NCI-H1930 (cell line): ENCODE measurements around the gene EFR3B.
"Not testable (repeated sequence)": the region's sequence is repeated elsewhere in the genome, so short reads cannot be mapped to it uniquely, and the experiment has no call there.

ENCODE experiments used
- DNase-seq, 2 experiments: peaks; one replicate each; lab custom pipeline; 2025; lab: John Stamatoyannopoulos, UW

The EFR3B gene

GRCh38 chr2:25105336-25106085, 63.6 kb downstream of the EFR3B start:
- DNase-seq: peak; percentile 46 to 63

GRCh38 chr2:25109822-25110221, 67.9 kb downstream of the EFR3B start:
- DNase-seq: no peak

- DNase-seq: no peak
These were observed 70.2 kb downstream of the EFR3B start for GRCh38 chr2:25112113-25112512.

GRCh38 chr2:25115249-25115883, 73.5 kb downstream of the EFR3B start:
- DNase-seq: no peak

- no peak for DNase-seq
These were observed 74.0 kb downstream of the EFR3B start for GRCh38 chr2:25115902-25116301.

GRCh38 chr2:25116956-25117355, 75.1 kb downstream of the EFR3B start:
- DNase-seq: no peak

GRCh38 chr2:25119263-25119662, 77.4 kb downstream of the EFR3B start:
- DNase-seq: no peak

- no peak for DNase-seq
These were observed 80.5 kb downstream of the EFR3B start for GRCh38 chr2:25122367-25122766.

GRCh38 chr2:25123682-25124081, 81.8 kb downstream of the EFR3B start:
- DNase-seq: no peak

GRCh38 chr2:25125189-25125588, 83.3 kb downstream of the EFR3B start:
- DNase-seq: no peak

- DNase-seq: no peak
These were observed 84.1 kb downstream of the EFR3B start for GRCh38 chr2:25125976-25126375.

- DNase-seq: not testable (repeated sequence)
These were observed 85.2 kb downstream of the EFR3B start for GRCh38 chr2:25127071-25127470.

- no peak for DNase-seq
These were observed 85.8 kb downstream of the EFR3B start for GRCh38 chr2:25127646-25128045.

GRCh38 chr2:25129901-25130520, 88.1 kb downstream of the EFR3B start:
- no peak for DNase-seq

- no peak for DNase-seq
These were observed 89.3 kb downstream of the EFR3B start for GRCh38 chr2:25131253-25131566.

- no peak for DNase-seq
These were observed 89.9 kb downstream of the EFR3B start for GRCh38 chr2:25131567-25132298.

- DNase-seq: no peak
These were observed 90.4 kb downstream of the EFR3B start for GRCh38 chr2:25132299-25132635.

GRCh38 chr2:25132693-25133092, 90.8 kb downstream of the EFR3B start:
- DNase-seq: no peak

- not testable (repeated sequence) for DNase-seq
These were observed 98.7 kb downstream of the EFR3B start for GRCh38 chr2:25140535-25140934.

- DNase-seq: no peak
These were observed 99.2 kb downstream of the EFR3B start for GRCh38 chr2:25141120-25141519.

- DNase-seq: no peak
These were observed 103.9 kb downstream of the EFR3B start for GRCh38 chr2:25145803-25146202.

- no peak for DNase-seq
These were observed 105.0 kb downstream of the EFR3B start for GRCh38 chr2:25146896-25147295.

- DNase-seq: no peak
These were observed 107.8 kb downstream of the EFR3B start for GRCh38 chr2:25149646-25150045.
